Measurements from ENCODE around the gene RFTN2.
"Not testable (repeated sequence)": the region's sequence is repeated elsewhere in the genome, so short reads cannot be mapped to it uniquely, and the experiment has no call there.

RFTN2 gene

DNA sequence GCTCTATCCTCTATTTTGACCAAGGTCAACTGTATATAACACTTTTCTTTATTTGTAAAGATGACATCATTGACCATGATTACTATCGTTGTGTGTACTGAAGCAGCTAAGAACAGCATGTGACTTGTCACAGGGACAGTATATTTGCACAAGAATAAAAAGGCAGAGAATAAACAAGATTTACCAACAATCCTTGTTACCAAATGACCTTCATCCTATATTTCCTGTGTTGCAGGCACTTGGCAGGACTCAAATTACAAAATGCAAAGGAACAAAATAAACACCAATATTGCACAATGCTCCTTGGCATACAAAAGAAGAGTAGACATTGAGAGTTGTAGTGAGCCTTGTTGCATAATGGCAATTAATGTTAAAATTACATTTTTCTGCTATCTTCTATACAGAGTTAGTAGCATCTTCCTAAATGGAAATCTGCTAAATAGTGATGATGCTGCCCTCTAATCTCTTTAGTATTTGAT is 61.8 kb downstream of the RFTN2 start:
- FAIRE-seq (peak; percentile 61), DNase-seq (ENCODE audit: extremely low spot score, insufficient read length, low read depth) (no peak)

DNA sequence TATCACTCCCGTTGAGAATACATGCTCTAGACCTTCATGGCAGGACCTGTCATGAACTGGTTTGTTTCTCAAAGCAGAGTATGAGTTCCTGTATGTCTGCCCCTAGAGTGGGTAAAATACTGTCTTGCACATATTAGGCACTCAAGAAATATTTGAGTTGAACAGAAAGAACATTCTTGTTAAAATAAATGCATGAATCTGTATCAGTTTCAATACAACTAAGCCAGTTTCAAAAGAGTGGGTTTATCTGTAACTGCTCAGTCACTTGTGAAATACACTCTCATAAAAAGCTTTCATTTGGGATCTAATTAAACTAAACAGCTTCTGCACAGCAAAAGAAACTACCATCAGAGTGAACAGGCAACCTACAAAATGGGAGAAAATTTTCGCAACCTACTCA is 69.2 kb downstream of the RFTN2 start:
- DNase-seq (ENCODE audit: extremely low spot score, insufficient read length, low read depth): no peak
- peak; percentile 90 for FAIRE-seq

DNA sequence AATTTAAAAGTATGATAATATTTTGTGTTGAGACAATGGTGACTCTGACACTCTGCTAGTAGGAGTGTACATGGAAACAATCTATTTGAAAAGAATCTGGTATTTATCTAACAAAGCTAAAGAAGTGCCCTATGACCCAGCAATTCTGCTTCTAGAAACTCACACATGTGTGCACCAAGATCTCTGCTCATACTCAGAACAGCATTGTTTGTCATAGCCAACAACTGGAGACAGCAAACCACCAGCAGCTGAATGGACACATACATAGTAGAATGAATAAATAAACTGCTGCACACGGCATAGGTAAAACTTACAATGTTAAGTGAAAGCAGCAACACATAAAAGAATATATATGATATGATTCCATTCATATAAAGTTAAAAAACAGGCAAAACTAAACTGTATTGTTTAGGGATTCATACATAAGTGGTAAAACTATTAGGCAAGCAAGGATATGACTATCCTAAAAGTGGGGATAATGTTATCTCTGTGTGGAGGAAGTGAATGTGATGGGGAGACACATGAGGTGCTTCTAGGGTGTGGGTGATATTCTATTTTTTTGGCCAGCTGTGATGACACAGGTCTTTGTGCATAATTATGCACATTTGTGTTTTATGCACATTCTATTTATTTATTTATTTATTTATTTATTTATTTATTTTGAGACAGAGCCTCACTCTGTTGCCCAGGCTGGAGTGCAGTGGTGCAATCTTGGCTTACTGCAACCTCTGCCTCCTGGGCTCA is 71.1 kb downstream of the RFTN2 start:
- FAIRE-seq: peak; percentile 21
- DNase-seq (ENCODE audit: extremely low spot score, insufficient read length, low read depth): no peak

DNA sequence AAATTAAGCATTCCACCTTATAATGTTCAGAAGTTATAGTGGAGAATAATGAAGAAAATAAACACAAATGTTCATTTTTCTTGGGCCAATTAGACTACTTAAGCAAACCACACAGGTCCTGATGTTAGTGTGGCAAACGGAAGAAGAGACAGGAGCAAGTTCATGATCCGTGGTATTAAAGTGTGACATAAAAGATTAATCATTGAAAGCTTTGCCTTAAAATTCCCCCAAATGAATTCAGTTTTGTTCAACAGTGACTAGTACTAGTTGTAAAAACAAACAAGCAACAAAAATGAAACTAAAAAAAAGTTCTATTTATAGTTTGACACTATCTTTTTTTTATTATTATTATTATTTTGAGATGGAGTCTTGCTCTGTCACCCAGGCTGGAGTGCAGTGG is 73.7 kb downstream of the RFTN2 start:
- FAIRE-seq: peak; percentile 54

DNA sequence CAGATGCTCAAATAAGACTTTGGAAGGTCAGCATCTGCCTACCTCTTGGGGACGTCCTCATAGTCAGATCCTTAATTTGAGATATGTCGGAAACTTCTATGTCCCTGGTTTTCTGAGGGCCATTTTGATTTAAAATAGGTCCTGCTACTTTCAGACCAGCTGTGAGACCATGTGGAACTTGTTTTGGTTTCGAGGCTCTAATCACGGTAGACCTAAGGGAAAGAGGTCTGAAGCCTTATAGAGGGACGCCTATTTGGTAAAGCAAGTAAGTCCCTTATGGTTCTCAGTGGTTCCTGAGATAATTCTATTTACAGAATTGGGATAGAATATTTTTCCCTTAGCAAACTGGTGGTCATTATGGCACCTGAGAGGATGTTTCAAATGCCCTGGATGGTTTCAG is 75.1 kb downstream of the RFTN2 start:
- FAIRE-seq (peak; percentile 86), DNase-seq (ENCODE audit: extremely low spot score, insufficient read length, low read depth) (no peak)

More for the DNA sequence above, 73.7 kb downstream of the RFTN2 start:
- DNase-seq (ENCODE audit: extremely low spot score, insufficient read length, low read depth): no peak

DNA sequence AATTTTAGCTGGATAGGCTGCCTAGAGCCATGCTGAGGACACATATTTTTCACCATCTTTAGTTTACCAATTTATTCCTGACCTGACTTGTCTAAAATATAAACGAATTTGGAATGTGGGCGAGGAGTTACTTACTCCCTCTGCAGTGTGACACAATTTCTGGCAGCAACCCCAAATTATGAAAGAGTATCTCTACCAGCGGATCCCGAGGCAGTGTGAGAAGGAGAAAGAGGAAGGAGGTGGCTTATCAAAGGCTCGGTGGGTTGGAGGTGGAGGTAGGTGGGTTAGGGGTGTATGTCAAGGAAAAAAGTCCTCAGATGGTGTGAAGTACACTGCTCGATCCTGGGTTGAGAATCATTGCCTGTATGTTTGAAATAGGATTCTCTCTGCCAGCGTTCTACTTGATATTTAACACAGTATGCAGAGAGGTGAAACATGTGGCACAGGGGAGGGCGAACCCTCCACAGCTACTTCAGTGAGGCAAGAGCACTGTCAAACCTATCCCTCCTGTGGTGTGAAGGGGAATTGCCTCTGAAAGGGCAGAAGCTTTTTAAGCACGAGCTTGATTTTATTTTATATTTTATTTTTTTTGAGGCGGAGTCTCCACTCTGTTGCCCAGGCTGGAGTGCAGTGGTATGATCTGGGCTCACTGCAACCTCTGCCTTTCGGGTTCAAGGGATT is 76.0 kb downstream of the RFTN2 start:
- FAIRE-seq: peak; percentile 71

DNA sequence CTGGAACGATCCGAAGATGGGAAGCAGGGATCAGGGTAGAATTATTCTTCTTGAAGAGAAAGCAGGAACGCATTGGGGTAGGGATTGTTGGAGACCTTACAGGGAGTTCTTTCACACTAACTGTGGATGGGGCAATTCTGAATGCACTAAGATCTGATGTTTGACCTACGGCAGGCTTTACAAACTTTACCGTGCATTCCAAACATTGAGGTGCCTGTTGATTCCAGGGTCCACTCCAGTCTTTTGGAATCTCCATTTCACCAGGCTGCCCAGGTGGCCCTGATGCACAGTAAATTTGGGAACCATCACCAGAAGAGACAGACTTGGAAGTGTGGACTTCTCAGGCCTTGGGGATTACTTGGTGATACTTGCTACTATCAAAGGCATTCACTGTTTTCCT is 76.9 kb downstream of the RFTN2 start:
- FAIRE-seq: no peak
- DNase-seq (ENCODE audit: extremely low spot score, insufficient read length, low read depth): no peak

More for the DNA sequence above, 76.0 kb downstream of the RFTN2 start:
- DNase-seq (ENCODE audit: extremely low spot score, insufficient read length, low read depth): no peak

DNA sequence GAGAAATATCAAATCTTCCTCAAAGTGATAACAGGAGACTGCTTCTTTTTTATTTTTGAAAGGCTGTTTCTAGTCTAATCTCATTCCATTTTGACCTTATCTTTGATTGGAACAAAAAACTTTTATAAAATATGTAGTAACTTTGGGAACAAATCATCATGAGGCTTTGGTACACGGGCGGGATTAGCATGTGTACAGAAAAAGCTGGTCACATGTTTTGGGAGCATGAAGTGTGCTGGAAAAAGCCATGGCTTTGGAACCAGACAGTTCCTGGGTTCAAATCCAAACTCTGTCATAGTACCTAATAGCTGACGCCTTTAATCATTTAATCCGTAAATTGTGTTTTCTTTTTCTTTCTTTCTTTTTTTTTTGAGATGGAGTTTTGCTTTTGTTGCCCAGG is 78.2 kb downstream of the RFTN2 start:
- FAIRE-seq: no peak
- no peak for DNase-seq (ENCODE audit: extremely low spot score, insufficient read length, low read depth)

DNA sequence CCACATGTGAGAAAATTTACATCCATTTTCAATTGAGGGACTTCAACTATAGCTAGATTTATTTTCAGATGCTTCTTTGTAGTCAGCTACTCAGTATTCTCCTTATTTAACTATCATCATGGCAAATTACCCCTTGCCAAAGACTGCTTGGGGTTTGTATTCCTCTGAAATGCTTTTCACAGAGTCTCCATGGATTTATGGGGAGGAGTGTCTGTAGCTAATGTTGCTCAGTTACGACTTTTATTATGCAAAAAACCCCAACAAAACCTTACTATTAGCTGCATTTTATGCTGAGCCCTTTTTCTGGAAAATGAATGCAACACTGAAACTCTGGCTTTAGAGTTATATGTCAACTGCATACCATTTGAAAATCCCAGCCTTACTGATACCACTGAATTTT is 78.6 kb downstream of the RFTN2 start:
- FAIRE-seq (no peak), DNase-seq (ENCODE audit: extremely low spot score, insufficient read length, low read depth) (no peak)

DNA sequence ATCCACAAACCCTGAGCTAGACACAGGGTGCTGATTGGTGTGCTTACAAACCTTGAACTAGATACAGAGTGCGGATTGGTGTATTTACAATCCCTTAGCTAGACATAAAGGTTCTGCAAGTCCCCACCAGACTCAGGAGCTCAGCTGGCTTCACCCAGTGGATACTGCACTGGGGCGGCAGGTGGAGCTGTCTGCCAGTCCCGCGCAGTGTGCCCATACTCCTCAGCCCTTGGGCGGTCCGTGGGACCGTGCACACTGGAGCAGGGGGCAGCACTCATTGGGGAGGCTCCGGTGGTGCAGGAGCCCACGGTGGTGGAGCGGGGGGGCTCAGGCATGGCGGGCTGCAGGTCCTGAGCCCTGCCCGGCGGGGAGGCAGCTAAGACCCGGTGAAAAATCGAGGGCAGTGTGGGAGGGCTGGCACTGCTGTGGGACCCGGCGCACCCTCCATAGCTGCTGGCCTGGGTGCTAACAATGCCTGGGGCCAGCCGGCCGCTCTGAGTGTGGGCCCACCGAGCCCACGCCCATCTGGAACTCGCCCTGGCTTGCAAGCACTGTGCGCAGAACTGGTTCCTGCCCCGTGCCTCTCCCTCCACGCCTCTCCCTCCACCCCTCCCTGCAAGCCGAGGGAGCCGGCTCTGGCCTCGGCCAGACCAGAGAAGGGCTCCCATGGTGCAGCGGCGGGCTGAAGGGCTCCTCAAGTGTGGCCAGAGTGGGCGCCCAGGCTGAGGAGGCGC is 83.9 kb downstream of the RFTN2 start:
- no peak for DNase-seq (ENCODE audit: extremely low spot score, insufficient read length, low read depth)
- no peak for FAIRE-seq

DNA sequence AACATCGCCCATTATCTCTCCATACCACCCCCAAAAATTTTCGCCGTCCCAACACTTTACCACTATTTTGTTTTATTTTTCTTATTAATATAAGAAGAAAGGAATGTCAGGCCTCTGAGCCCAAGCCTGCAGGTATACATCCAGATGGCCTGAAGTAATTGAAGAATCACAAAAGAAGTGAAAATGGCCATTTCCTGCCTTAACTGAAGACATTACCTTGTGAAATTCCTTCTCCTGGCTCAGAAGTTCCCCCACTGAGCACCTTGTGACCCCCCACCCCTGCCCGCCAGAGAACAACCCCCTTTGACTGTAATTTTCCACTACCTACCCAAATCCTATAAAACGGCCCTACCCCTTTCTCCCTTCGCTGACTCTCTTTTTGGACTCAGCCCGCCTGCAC is 88.1 kb downstream of the RFTN2 start:
- DNase-seq (ENCODE audit: extremely low spot score, insufficient read length, low read depth); FAIRE-seq: not testable (repeated sequence)

DNA sequence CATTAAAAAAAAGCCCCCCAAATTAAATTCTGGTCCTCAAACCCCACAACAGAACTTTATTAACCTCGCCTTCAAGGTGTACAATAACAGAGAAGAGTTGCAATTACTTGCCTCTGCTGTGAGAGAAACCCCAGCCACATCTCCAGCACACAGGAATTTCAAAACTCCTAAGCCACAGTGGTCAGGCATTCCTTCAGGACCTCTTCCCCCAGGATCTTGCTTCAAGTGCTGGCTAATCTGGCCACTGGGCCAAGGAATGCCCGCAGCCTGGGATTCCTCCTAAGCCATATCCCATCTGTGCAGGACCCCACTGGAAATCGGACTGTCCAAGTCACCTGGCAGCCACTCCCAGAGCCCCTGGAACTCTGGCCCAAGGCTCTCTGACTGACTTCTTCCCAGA is 95.2 kb downstream of the RFTN2 start:
- DNase-seq (ENCODE audit: extremely low spot score, insufficient read length, low read depth); FAIRE-seq: not testable (repeated sequence)

DNA sequence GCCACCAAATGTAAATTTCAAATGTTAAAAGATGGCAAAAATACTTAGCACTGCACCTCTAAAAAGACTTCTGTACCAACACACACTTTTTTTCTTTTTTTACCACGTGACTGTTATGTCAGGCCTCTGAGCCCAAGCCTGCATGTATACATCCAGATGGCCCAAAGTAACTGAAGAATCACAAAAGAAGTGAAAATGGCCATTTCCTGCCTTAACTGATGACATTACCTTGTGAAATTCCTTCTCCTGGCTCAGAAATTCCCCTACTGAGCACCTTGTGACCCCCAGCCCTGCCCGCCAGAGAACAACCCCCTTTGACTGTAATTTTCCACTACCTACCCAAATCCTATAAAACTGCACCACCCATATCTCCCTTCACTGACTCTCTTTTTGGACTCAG is 97.1 kb downstream of the RFTN2 start:
- FAIRE-seq; DNase-seq (ENCODE audit: extremely low spot score, insufficient read length, low read depth): not testable (repeated sequence)

DNA sequence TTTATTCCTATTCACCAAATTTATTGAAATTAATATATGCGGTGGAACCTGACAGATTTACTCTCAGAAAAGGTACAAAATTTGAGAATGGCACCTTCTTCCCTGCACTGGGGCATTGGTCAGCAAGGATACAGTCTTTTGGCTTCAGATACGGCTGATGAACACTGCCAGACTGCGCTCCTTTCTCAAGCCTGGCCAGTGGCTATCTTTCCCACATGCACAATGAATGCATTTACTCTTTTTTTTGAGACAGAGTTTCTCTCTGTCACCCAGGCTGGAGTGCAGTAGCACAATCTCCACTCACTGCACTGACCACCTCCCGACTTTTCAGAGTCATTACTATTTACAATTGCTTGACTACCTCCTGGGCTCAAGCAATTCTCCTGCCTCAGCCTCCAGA is 97.9 kb downstream of the RFTN2 start:
- DNase-seq (ENCODE audit: extremely low spot score, insufficient read length, low read depth) (no peak), FAIRE-seq (no peak)

DNA sequence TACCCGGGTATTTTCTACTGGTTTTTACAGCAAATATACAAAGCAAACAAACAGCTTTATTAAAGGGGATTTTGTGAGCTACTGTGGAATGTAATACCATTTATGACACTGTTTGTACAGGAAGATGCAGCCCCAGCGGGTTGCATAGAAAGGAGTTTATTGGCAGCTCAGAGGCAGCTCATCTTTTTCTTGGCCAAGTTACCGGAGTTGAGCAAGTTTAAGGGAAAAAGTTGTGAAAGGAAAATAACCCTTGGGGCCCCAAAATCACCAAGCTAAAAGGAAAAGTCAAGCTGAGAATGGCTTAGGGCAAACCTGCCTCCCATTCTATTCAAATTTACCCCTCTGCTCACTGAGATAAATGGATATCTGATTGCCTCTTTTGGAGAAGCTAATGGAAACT is 98.8 kb downstream of the RFTN2 start:
- DNase-seq (ENCODE audit: extremely low spot score, insufficient read length, low read depth): no peak
- no peak for FAIRE-seq

DNA sequence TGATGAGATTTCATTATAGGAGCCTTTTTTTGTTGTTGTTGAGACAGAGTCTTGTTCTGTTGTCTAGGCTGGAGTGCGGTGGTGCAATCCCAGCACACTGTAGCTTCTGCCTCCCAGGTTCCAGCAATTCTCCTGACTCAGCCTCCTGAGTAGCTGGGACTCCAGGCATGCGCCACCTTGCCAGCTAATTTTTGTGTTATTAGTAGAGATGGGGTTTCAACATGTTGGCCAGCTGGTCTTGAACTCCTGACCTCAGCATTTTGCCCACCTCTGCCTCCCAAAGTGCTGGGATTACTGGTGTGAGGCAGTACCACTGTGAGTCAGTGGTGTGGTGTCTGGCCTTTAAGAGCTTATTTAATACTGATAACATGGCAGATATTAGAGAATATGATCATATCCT is 99.4 kb downstream of the RFTN2 start:
- no peak for DNase-seq (ENCODE audit: extremely low spot score, insufficient read length, low read depth)
- FAIRE-seq: no peak

DNA sequence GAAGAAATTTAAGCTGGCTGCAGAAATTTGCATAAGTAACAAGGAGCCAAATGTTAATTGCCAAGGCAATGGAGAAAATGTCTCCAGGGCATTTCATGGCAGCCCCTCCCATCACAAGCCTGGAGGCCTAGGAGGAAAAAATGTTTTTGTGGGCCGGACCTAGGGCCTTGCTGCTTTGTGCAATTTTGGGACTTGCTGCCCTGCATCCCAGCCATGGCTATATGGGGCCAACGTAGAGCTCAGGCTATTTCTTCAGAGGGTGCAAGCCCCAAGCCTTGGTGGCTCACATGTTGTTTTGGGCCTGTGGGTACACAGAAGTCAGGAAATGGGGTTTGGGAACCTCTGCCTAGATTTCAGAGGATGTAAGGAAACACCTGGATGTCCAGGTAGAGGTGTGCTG is 101.8 kb downstream of the RFTN2 start:
- DNase-seq (ENCODE audit: extremely low spot score, insufficient read length, low read depth) (no peak), FAIRE-seq (no peak)

DNA sequence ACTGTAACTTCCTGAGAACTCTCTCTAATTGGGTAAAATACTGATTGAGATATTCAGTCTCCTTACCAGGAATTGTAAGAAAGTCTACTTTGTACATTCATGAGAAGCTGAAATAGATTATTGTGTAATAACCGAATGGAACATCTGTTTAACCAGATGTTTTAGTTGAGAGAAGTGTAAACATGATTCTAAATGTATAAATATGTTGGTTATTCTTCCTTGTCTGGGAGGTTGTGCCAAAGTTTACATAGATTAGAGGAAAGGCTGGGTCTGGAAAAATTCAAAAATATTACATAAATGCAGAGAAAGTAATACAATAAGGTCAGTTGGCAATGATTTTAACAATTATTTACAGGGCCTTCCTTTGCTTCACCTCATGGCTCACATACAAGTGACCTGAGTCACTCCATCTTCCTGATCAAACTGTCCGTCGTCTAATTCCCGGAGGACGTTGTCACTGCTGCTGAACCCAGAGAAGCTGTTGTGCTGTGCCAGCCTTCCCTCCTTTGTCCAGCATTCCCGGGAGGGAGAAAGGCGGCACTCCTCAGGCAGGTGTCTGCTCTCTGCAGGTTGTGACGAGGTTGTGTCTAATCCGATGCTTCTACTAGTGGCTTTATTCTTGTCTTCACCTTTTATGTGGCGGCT is 103.6 kb downstream of the RFTN2 start:
- DNase-seq (ENCODE audit: extremely low spot score, insufficient read length, low read depth): no peak
- FAIRE-seq: no peak

DNA sequence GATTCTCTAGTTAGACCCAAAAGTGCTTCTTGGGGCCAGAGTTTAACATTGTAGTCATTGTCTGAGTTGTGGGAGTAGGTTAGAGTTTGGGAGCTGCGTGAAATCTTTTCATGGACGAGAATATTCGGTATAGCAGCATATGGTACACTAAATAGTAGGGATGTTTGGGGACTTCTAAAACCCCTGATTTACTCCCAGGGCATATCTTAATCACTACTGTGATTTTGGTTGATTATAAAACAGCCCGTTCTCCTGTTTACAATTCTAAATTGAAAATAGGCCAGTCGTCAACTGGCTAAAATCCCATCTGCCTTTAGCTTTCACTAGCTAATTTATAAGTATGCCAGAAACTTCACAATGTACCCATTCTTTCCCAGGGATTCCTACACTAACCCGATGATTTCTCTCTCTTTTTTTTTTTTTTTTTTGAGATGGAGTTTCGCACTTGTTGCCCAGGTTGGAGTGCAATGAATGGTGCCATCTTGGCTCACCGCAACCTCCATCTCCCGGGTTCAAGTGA is 115.2 kb downstream of the RFTN2 start:
- DNase-seq (ENCODE audit: extremely low spot score, insufficient read length, low read depth) (no peak), FAIRE-seq (no peak)

DNA sequence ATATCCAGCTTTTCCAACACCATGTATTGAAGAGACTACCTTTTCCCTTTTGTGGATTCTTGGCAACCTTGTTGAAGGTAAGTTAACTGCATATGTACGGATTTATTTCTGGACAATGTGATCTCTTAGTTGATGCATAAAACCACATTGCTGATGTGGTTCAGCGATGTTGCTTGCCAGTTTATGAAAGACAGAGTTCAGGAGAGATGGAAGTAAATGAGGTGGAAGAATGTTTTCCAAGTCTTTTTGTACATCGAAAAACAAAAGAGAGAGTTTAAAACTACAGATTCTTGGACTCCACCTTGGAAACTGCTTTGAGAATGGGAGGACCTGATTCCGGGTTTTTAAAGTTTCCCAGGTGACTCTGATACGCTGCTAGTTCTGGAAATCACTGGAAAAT is 115.7 kb downstream of the RFTN2 start:
- DNase-seq (ENCODE audit: extremely low spot score, insufficient read length, low read depth) (no peak), FAIRE-seq (no peak)
